ENCODE results near the gene LRRC25.

DNA sequence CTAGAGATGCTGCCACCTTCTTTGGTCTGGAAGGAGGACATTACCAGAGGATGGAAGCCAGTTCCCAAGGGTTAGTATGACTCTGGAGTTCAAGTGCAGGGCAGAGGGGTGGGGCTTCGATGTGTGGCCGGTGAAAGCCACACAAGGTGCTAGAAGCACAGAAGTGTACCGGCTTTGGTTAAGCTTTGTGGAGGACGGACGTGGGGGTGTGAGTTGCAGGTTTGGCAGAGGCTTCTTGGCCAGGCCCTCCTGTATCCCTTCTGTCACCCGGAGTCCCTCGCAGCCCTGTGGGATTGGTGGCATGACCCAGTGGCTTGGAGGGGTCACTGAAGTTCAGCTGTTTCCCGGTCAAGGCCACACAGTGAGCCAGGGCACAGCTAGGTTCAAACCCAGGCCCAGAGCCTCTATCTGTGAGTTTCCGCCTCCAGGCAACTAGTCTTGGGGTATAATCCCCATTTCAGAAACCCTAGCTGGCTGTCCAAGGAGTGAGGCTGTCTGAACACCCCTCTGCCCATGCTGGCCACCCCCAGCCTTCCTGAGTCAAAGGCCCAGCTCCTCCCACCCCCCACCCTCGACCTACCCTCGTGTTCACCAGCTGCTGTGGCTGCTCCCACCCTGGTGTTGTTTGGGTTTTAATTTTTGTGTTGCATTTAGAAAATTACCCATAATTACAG is 17.2 kb upstream of the LRRC25 start:
- TF ChIP-seq, protein P1, sequence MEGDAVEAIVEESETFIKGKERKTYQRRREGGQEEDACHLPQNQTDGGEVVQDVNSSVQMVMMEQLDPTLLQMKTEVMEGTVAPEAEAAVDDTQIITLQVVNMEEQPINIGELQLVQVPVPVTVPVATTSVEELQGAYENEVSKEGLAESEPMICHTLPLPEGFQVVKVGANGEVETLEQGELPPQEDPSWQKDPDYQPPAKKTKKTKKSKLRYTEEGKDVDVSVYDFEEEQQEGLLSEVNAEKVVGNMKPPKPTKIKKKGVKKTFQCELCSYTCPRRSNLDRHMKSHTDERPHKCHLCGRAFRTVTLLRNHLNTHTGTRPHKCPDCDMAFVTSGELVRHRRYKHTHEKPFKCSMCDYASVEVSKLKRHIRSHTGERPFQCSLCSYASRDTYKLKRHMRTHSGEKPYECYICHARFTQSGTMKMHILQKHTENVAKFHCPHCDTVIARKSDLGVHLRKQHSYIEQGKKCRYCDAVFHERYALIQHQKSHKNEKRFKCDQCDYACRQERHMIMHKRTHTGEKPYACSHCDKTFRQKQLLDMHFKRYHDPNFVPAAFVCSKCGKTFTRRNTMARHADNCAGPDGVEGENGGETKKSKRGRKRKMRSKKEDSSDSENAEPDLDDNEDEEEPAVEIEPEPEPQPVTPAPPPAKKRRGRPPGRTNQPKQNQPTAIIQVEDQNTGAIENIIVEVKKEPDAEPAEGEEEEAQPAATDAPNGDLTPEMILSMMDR (IDR thresholded peaks at IDR 0.05) = no peak
- TF ChIP-seq POLR2A (IDR thresholded peaks at IDR 0.05) (no peak), EP300 (IDR thresholded peaks at IDR 0.05) (no peak)
